HG03025 (cell line): ENCODE measurements around the gene SNAP29.
"Not testable (repeated sequence)": the region's sequence is repeated elsewhere in the genome, so short reads cannot be mapped to it uniquely, and the experiment has no call there.

Experiments
- ATAC-seq: cut with Tn5 transposase; IDR thresholded peaks from one replicate; pipeline ENCODE4 v1.9.1; 2021; ENCODE audit warnings: mild to moderate bottlenecking, moderate library complexity; ENCODE audit not compliant: unreplicated experiment, low FRiP score

SNAP29 gene

DNA sequence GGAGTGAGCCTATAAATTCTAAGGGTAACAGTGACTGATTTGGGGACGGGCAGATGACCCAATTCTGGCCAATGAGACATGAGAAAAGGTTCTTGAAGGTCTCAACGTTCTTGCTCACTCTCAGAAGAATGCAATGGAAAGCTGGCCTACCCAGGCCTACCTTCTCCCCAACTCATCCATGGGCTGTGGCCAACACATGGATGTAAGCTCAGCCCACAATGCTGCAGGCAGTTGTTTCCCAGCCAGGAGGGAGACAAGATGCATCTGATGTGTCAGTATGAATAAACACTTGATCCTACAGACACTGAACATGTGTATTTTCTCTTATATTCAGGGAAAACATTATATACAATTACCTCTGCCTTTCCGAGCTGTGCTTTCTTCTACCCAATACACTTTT lies 24.6 kb upstream of the SNAP29 start:
- no peak for ATAC-seq

DNA sequence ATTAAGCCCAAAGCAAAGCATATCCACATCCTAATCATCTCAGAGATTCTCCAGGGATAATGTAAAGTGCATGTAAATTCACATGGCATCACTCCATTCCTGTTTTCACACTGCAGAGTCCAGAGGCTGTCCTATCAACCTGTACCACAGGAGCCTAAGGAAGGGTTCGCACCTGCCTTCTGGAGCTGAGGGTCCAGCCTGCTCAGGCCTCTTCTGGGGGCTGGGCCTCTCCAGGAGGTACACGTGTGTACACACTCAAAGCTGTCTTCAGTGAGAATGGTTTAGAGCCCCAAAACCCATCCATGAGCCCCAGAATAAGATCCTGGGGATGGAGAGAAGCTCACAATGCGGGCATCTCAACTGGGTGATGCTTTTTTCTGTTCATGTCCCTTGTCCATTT lies 24.1 kb upstream of the SNAP29 start:
- no peak for ATAC-seq

DNA sequence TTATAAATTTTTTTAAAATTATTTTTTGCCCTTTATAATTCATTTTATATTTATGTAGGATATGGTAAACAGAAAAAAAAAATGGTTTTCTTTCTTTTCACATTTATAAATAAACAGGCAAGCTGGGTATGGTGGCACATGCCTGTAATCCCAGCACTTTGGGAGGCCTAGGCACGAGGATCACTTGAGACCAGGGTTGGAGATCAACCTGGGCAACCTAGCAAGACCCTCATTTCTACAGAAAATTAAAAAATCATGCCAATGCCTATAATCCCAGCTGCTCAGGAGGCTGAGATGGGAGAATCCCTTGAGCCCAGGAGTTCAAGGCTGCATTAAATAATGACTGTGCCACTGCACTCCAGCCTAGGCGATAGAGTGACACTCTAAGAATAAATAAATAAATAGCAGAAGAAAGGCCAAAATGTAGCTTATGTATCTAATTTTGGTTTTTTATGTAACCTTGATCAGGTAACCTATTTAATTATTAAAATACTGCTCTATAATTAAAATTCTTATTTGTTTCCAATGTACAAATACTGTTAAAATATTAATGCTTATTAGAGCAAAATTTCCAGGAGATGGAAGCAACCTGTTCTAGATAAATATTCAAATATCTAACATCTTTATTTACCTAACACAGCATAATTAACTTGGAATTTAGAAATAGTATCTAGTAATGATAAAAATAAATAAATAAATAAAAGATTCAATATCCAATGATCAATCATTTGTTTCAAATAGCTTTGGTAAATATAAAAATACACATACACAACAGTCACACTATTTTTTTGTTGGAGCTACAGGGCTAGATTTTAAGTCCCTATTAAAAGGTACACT lies 21.6 kb upstream of the SNAP29 start:
- ATAC-seq, result no peak

DNA sequence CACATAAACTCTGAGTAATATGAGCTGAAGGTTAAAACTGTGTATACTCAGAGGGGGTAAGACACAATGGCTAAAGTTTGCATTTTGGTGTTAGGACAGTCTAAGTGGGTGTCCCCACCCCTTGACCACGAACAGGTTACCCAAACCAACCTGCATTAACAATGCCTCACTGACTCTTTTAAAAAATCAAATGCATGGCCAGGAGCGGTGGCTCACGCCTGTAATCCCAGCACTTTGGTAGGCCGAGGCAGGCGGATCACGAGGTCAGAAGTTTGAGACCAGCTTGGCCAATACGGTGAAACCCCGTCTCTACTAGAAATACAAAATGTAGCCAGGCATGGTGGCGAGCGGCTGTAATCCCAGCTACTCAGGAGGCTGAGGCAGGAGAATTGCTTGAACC lies 19.5 kb upstream of the SNAP29 start:
- not testable (repeated sequence) for ATAC-seq

DNA sequence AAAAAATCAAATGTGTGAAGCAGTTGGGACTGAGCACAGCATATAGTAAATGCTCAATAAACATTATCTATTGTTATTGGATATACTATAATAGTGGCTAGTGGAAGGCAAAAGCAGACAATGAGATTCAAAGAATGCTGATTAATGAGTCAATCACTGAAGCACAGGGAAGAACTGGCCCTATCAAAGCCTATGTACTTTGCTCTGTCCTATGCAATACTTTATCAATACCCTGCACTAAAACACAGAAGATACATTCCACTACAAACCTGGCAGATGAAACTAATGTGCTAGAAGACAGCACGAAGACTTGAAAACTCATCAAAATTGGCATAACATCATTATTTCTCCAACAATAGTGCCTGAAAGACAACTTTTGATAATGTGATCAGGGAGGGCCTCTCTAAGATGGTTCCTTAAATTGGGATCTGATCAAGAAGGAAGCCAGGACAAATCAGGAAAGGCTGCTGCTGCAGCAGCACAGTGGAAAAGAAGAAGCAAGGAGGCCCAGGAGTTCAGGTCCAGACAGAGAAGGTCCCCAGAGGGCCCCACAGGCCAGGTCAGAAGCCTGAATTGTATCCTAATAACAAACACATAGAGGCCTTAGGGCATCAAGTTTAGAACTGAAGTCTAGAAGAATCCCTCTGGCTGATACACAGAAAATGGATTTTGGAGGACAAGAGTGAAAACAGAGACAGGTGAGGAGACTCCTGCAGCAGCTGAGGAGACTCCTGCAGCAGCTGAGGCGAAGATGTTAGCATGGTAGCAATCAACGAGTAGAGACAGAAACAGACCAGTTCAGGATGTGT lies 18.8 kb upstream of the SNAP29 start:
- ATAC-seq, result no peak

DNA sequence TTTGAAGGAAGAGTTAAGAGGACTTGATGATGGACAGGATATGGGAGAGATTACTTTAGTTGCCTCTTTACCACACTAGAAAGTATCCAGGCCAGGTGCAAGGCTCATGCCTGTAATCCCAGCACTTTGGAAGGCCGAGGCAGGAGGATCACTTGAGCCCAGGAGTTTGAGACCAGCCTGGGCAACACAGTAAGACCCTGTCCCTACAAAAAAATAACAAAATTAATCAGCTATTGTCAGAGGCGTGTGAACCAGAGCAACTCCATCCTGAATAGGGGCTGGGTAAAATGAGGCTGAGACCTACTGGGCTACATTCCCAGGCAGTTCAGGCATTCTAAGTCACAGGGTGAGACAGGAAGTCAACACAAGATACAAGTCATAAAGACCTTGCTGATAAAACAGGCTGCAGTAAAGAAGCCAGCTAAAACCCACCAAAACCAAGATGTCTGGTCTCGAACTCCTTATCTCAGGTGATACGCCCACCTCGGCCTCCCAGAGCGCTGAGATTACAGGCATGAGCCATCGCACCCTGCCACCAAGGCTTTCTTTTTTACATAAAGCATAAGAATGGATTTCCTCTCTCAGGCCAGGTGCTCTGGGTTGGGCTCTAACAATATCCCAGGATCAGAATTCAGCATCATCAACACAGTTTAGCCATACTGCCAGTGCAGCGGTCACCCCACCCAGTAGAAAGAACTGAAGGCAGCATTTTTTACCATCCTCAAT lies 18.0 kb upstream of the SNAP29 start:
- ATAC-seq, result no peak

DNA sequence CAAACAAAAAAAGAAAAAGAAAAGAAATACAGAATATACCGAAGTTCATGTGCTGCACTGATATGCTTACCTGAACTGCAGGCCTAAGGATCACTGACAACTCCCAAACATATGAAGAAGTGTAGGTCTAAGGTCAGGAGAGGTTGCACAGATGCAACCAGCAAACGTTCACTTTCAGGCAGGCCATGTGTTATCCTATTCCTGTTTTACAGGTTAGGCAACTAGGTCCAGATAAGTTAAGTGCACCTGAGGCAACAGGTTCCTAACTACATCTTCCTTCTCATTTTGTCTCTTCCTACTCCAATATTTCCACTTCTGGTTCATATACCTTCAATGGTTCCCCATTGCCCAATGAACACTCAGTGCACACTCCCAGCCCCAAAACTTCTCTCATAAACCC lies 15.3 kb upstream of the SNAP29 start:
- ATAC-seq, result no peak

DNA sequence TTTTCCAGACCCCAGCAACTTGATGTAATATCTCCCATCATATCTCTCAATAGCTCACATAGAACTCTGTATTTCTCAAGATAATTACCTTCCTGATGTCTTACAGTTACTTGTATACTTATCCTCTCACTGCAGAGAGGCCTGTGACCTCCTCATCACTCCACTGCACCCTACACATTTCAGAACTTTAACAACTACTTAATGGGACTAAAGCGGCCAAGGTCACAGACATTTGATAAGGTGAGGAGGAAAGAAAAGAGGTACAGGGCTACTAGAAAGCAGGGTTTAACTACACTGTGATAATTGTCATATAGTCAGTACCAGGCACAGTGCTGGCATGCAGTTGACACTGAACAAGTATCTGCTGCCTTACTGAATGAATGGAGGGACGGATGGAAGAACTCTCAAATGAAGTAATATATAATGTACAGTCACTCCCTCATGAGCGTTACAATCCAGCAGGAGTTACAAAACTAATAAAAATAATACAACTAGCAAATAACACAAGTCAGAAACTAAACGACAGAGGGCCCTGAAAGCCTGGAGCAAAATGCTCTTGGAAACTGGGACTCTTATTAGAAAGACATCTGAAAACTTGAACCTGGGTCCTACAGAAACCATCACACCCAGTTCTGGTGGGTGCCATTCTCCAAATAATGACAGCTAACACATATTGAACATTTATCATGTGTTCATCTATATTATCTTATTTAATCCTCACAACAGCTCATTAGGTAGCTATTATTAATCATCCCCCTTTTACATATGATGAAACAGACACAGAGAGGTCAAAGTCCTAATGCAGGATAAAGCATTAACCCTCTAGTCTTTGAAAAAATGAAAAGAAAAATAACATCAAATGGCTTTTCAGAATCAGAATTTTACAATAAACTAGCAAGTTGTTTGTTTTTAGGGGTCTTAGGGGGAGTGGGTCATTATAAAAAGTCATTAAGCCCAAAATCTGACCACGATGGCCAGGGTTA lies 14.5 kb upstream of the SNAP29 start:
- ATAC-seq, result no peak

DNA sequence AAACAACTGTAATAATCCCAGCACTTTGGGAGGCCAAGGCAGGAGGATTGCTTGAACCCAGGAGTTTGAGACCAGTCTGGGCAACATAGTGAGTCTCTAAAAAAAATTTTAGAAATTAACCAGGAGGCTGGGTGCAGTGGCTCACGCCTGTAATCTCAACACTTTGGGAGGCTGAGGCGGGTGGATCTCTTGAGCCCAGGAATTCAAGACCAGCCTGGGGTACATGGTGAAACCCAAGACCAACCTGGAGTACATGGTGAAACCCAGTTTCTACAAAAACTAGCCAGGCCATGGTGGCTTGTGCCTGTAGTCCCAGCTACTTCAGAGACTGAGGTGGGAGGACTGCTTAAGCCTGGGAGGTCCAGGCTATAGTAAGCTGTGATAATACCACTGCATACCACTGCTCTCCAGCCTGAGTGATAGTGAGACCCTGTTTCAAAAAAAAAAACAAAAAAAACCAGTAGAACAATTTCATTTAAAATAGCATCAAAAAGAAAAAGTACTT lies 11.4 kb upstream of the SNAP29 start:
- ATAC-seq, result no peak

DNA sequence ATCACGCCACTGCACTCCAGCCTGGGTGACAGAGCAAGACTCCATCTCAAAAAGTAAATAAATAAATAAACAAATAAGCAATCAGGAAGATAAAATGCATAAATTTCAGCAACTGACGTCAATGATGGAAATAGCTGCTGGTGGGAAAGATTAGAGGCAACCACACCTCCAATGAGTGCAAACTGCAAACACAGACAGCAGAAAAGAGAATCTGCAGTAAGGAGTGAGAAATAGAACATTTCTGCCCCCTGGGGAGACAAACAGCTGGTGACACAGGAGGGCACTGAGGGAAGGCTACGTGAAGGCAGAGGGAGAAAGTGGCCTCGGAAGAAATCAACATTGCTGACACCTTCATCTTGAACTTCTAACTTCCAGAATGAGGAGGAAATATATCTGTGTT lies 6.7 kb upstream of the SNAP29 start:
- no peak for ATAC-seq

DNA sequence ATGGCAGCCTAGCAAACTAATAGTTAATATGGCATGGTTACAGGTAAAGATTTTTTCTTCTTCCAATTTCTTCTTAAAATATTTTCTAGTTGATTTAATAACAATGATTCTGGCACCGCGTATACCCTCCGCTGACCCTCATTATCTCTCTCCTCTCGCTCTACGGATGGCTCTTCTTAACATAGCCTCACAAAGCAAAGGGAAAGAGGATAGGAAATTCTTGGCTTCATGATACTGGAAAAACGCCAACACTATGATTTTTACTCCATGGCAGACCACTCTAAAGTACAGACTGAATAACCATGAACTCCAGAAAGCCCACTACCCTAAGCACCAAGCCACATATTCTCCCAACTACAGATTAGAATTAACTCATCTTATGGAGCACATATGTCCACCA lies 6.3 kb upstream of the SNAP29 start:
- no peak for ATAC-seq

DNA sequence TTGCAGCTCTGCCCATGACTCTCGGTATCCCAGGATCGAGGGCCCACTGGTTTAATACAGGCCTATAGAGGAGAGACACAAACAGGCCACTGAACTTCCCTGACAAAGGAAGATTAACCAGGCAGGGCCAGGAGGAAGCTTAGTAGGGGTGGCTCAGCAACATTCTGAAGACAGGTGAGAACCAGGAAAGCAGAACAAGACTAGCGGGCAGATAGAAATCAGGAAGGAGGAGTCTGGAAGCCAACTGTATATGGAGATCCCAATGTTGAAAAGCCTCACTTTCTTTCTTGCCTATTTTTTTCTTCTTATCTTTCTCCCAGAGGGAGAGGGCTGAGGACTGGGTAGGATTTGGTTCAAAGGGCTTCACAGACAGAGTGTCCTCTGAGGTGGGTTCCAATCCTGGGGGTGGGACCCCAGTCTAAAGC lies 5.6 kb upstream of the SNAP29 start:
- ATAC-seq, result no peak

DNA sequence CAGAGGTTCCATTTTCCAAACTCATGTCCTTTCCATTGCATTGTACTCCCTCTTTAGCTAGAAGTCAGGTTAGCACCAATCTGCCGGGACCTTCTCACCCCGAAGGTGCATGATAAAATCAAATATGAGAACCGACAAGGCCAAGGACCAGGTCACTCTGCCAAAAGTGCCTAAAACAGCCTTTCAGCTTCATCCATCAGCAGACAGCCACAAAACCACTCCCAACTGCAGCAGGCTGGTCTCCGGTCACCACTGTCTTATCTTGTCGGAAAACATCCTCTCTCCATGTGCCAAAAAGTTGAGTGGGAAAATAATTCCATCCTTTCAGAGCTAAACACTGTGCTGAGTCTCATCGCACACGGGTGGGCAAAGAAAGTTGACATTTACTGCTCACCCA lies 1.6 kb upstream of the SNAP29 start:
- ATAC-seq, result no peak

DNA sequence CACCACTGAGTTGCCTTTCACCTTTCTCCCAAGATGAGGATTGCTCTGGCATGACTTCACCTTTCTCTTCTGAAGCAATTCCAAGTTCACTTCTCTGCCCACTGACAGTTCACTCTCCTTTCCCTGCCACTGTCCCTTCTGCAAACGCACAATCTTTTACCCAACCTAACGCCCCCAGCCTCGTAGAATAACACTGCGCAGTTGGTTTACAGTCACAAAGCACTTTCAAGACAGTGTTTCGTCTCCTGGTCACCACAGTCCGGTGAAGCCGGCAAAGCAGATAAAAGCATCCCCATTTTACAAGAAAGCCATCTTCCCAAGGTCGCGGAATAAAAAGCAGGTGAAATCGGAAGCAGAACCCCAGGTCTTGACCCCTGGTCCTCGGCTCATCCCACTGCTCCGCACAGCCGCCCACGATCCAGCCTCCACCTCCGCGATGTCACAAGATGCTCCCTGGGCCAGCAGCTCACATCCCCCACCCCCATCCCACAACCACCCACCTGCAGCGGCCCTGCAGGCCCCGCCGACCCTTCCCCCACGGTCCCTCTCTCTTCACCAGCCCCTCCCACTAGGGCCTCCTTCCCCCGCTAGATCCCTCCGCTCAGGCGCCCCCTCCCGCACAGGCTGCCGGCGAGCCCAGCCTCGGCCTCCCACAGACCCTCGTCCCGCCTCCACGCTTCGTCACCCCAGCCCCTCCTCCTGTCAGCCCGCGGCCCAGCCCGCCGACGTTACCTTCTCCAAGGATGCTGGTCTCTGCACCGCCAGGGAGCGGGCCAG lies 781 bp upstream of the SNAP29 start:
- peak; percentile 40 for ATAC-seq

DNA sequence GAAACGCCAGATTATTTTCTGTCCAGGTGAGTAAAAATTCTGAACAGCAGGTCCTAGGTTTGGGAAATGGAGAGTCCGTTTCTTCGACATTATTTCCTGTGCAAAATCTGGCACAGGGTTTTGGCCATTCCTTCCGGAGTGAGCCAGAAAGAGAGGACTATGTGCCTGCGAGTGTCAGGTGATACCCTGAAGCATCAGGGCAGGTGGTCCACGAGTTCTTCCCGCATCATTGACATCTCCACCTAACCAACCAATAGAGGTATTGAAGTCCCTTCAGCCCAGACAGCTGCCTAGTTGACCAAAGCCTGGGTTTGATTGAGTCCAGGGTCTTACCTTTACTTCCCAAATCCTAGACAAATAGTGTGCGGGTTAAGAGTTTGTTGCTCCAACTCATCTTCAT lies 808 bp downstream of the SNAP29 start:
- no peak for ATAC-seq

DNA sequence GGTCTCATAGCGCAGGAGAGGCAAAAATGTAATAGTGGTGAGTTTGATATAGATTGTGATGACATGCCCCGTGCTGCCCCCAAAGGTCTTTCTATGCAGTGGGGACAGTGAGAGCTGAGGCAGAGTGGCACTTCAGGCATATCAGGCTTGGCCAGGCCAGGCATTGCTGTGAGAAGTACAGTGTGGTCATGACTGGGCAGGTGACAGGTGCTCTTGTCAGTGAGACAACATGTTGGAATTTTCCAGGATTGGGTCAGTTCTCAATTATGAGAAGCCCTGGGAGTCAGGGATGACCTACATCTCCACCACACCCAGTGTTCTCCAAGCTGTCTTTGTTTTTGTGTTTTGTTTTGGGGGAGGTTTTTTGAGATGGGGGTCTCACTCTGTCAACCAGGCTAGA lies 3.7 kb downstream of the SNAP29 start:
- ATAC-seq, result no peak

DNA sequence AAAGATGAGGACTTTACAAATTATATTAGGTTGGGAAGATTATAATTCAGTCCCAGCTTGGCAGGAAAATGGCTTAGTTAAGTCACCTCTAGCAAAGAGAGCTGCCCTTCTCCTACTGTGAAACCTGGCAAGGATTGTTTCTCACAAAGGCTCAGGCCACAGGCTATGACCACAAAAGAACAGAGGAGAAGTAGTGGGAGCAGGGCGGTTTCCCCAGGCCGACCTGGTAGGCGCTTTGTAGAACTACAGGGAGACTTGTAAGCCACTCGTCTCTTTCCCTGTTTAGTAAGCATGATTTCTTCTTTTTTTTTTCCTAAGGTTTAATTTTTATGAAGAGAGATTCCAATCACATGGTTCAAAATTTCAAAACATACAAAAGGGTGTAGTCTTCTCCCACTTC lies 4.6 kb downstream of the SNAP29 start:
- no peak for ATAC-seq

DNA sequence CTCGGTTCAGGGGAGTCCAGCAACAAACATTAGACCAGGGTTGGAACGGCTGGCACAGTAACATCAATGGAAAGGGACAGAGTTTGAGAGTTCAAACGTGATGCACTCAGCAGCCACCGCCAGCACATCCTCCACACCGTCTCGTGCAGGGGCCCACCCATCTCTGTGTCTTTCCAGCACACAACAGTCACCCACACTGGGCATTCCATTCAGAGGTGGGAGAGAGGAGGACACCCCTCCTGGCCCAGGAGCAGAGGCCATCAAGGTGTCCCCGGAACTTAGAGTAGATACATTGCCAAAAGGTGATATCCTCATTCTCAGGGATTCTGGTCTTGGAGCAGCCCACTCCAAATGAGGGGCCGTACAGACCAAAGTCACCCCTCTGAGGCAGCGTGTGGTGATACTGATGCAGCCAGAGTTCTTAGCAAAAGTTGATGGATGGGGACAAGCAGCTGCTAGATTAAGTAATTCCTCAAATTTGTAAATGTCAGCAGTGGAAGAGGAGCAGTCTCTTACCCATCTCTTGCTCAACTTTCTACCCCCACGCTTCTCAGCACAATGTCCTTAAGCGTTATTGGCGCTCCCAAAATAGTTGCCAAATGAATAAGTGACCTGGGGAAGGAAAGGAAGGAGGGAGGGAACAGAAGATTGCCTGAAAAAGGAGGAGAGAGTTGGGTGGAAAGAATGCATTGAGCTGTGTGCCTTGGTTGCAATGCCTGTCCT lies 5.5 kb downstream of the SNAP29 start:
- ATAC-seq, result no peak
